Hepatocyte (in vitro differentiated cells): Measurements from ENCODE around the gene SEL1L3. TPM values are rescaled to one million over a fixed set of nuclear protein-coding genes. Genes with fewer than 3 reads are reported as not detected.

Source experiments
- DNase-seq: peaks from one replicate; pipeline ENCODE4 v3.0.0-alpha.2; 2016; ENCODE audit warnings: low spot score
- H2AFZ ChIP-seq: fragments of 200-600 bp; sonication (generic); 2 replicates; pipeline ENCODE4 v1.6.0; 2016; ENCODE audit warnings: antibody characterized with exemption, mild to moderate bottlenecking
- H3K27ac ChIP-seq: fragments of 200-600 bp; sonication (generic); 2 replicates; pipeline ENCODE4 v1.5.1; 2016; ENCODE audit warnings: mild to moderate bottlenecking
- H3K27me3 ChIP-seq: fragments of 200-600 bp; sonication (generic); 2 replicates; pipeline ENCODE4 v1.6.1; 2016
- H3K36me3 ChIP-seq: fragments of 200-600 bp; sonication (generic); replicated peaks from 2 replicates; pipeline ENCODE4 v1.5.1; 2016; ENCODE audit warnings: low read depth; ENCODE audit not compliant: insufficient read depth
- H3K4me1 ChIP-seq: fragments of 200-600 bp; sonication (generic); 2 replicates; pipeline ENCODE4 v1.5.1; 2016; ENCODE audit warnings: mild to moderate bottlenecking, moderate library complexity; ENCODE audit not compliant: insufficient read depth
- H3K4me2 ChIP-seq: fragments of 200-600 bp; sonication (generic); 2 replicates; pipeline ENCODE4 v1.6.0; 2016
- H3K4me3 ChIP-seq: fragments of 200-600 bp; sonication (generic); 2 replicates; pipeline ENCODE4 v1.5.1; 2016; ENCODE audit warnings: mild to moderate bottlenecking
- H3K79me2 ChIP-seq: fragments of 200-600 bp; sonication (generic); 2 replicates; pipeline ENCODE4 v1.6.0; 2017; ENCODE audit warnings: mild to moderate bottlenecking
- H3K9me2 ChIP-seq: fragments of 200-600 bp; sonication (generic); replicated peaks from 2 replicates; pipeline ENCODE4 v1.6.0; 2017; ENCODE audit warnings: mild to moderate bottlenecking; ENCODE audit not compliant: insufficient read depth
- H3K9me3 ChIP-seq: fragments of 200-600 bp; sonication (generic); 2 replicates; pipeline ENCODE4 v1.5.1; 2016; ENCODE audit warnings: low read depth, mild to moderate bottlenecking
- H4K20me1 ChIP-seq: fragments of 200-600 bp; sonication (generic); 2 replicates; pipeline ENCODE4 v1.6.0; 2016; ENCODE audit warnings: mild to moderate bottlenecking; ENCODE audit not compliant: insufficient read depth, poor library complexity, severe bottlenecking
- CTCF ChIP-seq: fragments of 200-600 bp; sonication (generic); IDR thresholded peaks from 2 replicates; pipeline ENCODE4 v1.5.1; 2016; ENCODE audit warnings: antibody characterized with exemption, mild to moderate bottlenecking; ENCODE audit not compliant: poor library complexity
- EZH2 ChIP-seq: fragments of 200-600 bp; sonication (generic); IDR thresholded peaks from 2 replicates; pipeline ENCODE4 v1.6.1; 2016; ENCODE audit warnings: antibody characterized with exemption, mild to moderate bottlenecking, borderline replicate concordance
- EZH2phosphoT487 ChIP-seq: fragments of 200-600 bp; sonication (generic); IDR thresholded peaks from one replicate; pipeline ENCODE4 v1.6.1; 2018; ENCODE audit warnings: antibody characterized with exemption, mild to moderate bottlenecking, low read depth, moderate library complexity; ENCODE audit not compliant: unreplicated experiment, severe bottlenecking
- WGBS: methylation state at CpG from one replicate; pipeline ENCODE4 v1.1.6; 2016; ENCODE audit warnings: low lambda C conversion rate; ENCODE audit errors: missing lambda C conversion rate; 5-methylcytosine and 5-hydroxymethylcytosine counted together
- polyA plus RNA-seq: library from polyadenylated mRNA; unstranded; fragments of >200 nt; fragmentation: Nextera tagmentation; extraction: Ambion mirVana; gene quantifications from 2 replicates; pipeline ENCODE4 v1.2.1, GENCODE V29; 2016
- total RNA-seq: library from RNA; depleted of rRNA; stranded (reverse); fragments of >200 nt; gene quantifications from 2 replicates; pipeline ENCODE4 v1.2.3, GENCODE V29; 2014

SEL1L3 gene
- total and polyA plus RNA-seq, 2 experiments from 2014 or later, result 13.7 to 56.2 TPM

- H3K4me2 ChIP-seq, result peak overlapping the region; percentile 83
- peaks cover 10% of the 10 kb centered on the region for H3K4me1 ChIP-seq
- peak overlapping the region; percentile 84 for H3K27ac ChIP-seq
- H3K9me2 ChIP-seq, result no peaks in the 10 kb centered on the region
- H2AFZ ChIP-seq, result peak overlapping the region; percentile 72
- DNase-seq, result peak; percentile 64
- H3K9me3 ChIP-seq, result no peaks in the 10 kb centered on the region
- 4% methylated on average over 25 of the region's 26 CpGs for WGBS
- no peaks in the 10 kb centered on the region for H3K36me3 ChIP-seq
- TF ChIP-seq EZH2phosphoT487 (no peak), CTCF (peak; percentile 49), EZH2 (no peak)
- H3K27me3 ChIP-seq, result peaks cover 2% of the 10 kb centered on the region
- peak overlapping the region; percentile 31 for H3K4me3 ChIP-seq
- peaks cover 14% of the 10 kb centered on the region for H3K79me2 ChIP-seq
- H4K20me1 ChIP-seq, result no peaks in the 10 kb centered on the region
Observed at GRCh38 chr4:25863347-25863784, 578 bp upstream of the SEL1L3 start.

GRCh38 chr4:25861951-25862410, 807 bp downstream of the SEL1L3 start:
- peaks cover 10% of the 10 kb centered on the region for H3K4me1 ChIP-seq
- H3K4me3 ChIP-seq, result peak overlapping the region; percentile 51
- H3K9me3 ChIP-seq, result no peaks in the 10 kb centered on the region
- H3K79me2 ChIP-seq, result peaks cover 22% of the 10 kb centered on the region
- H3K36me3 ChIP-seq, result no peaks in the 10 kb centered on the region
- peak; percentile 42 for DNase-seq
- peaks cover 2% of the 10 kb centered on the region for H3K27me3 ChIP-seq
- H3K4me2 ChIP-seq, result peak overlapping the region; percentile 98
- H3K9me2 ChIP-seq, result no peaks in the 10 kb centered on the region
- no peaks in the 10 kb centered on the region for H4K20me1 ChIP-seq
- WGBS, result under 1% methylated on average over 25 of the region's 32 CpGs
- H2AFZ ChIP-seq, result peak overlapping the region; percentile 49
- TF ChIP-seq EZH2 (peak; percentile 69), CTCF (no peak)
- peak overlapping the region; percentile 69 for H3K27ac ChIP-seq

DNA sequence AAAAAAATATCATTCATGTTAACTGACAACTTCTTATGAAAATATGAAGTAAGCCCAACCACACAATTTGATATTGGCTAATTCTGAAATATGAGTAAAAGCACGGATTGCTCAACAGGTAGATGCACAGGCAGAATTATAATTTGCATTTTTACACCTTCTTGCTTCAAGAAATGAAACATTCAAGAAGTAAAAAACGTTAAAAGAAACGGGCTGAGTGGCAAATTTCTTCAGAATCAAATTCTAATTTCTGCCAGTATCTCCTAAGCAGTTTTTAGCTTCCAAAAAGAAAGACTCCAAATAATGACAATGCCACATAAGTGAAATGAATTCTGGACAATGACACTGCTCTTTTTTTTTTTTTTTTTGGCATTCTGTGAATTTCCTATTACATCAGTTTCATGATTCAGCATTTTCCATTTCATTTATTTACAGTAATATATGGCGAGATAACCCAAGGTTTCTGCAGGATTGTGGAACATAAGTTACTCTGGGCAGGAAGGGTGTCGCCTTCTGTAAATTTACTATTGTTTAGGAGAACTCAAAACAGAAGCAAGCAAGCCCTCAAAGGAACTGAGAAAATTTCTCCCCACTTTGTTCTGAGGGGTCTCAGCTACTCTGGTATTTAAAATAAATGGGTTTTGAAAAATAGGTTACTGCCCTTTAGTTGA, 1.4 kb downstream of the SEL1L3 start:
- H4K20me1 ChIP-seq, result no peaks in the 10 kb centered on the region
- no peaks in the 10 kb centered on the region for H3K36me3 ChIP-seq
- peaks cover 2% of the 10 kb centered on the region for H3K27me3 ChIP-seq
- H3K79me2 ChIP-seq, result peaks cover 22% of the 10 kb centered on the region
- H3K9me2 ChIP-seq, result no peaks in the 10 kb centered on the region
- H3K27ac ChIP-seq, result peak overlapping the region; percentile 69
- TF ChIP-seq EZH2 (no peak), EZH2phosphoT487 (no peak), CTCF (no peak)
- no peak overlapping the region for H2AFZ ChIP-seq
- WGBS, result 63% methylated on average over 5 of the region's 5 CpGs
- peak overlapping the region; percentile 51 for H3K4me3 ChIP-seq
- H3K4me2 ChIP-seq, result peak overlapping the region; percentile 98
- H3K9me3 ChIP-seq, result no peaks in the 10 kb centered on the region
- peaks cover 10% of the 10 kb centered on the region for H3K4me1 ChIP-seq
- no peak for DNase-seq
